ENCODE measurements around the gene FPR3.
A peak's percentile ranks its signal among the peaks of the same experiment; 100 is the strongest.
"Not testable (repeated sequence)": the region's sequence is repeated elsewhere in the genome, so short reads cannot be mapped to it uniquely, and the experiment has no call there.

The FPR3 gene

GRCh38 chr19:51784109-51784785, 10.7 kb upstream of the FPR3 start:
- no peak for DNase-seq (ENCODE audit: low spot score)

DNA sequence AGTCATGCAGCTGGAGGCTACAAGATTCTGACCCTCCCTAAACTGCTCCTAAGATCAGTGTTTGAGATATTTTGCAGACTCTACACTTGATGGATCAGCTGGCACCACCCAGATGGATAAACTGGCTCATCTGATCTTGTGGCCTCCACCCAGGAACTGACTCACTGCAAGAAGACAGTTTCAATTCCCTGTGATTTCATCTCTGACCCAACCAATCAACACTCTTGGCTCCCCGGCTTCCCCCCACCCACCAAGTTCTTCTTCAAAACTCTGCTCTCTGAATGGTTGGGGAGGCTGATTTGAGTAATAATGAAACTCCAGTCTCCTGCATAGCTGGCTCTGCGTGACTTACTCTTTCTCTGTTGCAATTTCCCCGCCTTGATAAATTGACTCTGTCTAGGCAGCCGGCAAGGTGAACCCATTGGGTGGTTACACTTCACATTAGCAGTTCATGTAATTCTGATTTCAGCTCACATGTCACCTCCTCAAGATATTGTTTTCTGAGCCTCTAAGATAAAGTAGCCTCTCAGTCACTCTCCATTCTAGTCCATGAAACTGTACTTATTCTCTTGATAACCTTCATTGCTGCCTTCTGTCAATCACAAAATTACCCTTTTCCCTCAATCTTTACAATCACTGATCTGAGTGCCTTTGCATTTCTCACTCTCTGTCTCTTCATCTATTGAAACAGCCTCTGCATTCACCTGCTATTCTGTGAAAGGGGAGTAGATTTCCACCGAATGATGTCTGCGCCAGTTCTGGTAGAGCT, 9.9 kb upstream of the FPR3 start:
- DNase-seq (ENCODE audit: low spot score), result no peak

DNA sequence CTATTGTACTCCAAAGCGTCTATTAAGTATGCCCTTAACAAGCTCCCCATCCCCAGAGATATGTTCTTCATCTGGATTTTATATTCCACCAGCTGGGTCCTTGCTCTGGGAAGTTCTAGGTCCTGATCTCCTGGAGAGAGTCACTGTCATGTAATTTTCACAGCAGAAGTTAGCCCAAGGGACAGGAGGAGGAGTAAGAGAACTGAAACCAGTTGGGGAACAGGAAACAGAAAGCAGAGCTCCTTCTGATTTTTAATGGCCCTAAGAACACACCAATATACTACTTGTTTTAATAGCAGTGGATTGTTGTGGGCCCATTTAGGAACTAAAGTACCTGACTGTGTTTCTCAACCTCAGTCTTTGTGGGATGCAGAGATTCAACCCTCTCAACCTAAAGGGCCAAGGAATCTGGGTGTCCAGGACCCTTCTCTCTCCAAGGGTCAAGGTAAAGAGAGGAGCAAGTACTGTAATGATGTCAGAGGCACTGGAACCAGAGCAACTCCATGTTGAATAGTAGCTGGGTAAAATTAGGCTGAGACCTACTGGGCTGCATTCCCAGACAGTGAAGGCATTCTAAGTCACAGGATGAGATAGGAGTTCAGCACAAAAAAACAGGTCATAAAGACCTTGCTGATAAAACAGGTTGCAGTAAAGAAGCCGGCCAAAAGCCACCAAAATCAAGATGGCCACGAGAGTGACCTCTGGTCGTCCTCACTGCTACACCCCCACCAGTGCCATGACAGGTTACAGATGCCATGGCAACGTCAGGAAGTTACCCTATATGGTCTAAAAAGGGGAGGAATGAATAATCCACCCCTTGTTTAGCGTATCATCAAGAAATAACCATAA, 8.1 kb upstream of the FPR3 start:
- DNase-seq (ENCODE audit: low spot score), result no peak

DNA sequence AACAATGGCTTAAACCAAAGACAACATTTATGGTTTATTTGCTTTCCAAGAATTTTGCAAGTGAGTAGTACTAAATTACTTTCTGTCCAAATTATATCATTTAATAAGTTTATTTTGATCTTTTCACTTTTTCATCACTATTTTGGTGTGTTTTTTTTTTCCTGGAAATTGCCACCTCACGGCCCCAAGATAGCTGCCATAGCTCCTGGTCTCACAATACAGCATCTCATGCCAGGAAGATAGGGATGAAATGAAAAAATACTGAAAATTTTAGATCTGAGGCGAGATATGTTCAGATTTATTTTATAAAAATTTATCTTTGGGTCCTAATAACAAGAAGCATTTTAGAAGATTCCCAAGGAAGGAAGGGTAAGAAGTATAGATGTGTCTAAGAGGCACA, 6.9 kb upstream of the FPR3 start:
- DNase-seq (ENCODE audit: low spot score), result no peak

DNA sequence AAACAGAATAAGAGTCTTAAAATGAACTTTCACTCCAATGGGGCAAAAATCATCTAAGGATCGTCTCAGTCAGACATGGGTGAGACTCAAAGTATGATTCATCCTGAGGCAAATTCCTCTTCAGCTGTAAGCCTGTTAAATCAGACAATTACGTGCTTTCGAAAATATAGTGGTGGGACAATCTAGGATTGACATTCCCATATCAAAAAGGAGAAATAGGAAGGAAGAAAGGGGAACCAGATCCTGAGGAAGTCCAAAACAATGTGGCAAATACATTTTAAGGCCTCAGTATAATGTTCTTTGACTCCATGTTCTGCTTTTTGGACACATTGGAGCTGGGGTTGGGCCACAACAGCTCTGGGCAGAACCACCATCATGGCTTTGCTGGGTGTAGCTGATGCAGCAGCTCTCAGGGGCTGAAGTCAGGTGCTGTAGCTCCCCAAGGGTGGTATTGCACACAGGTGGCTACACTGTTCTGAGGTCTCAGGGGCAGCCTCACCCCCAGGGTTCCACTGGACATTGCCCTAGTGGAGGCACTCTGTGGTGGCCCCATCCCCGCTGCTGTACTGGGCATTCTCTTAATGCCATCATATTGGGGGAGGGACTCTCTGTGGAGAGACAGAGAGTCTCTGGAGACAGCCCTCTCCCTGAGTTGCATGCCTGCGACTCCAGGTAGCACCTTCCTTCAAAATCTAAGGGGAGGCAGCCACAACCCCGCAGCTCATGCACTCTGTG, 5.7 kb upstream of the FPR3 start:
- DNase-seq (ENCODE audit: low spot score), result no peak

- no peak for DNase-seq (ENCODE audit: low spot score)
These were observed 2.0 kb upstream of the FPR3 start for GRCh38 chr19:51792932-51793331.

DNA sequence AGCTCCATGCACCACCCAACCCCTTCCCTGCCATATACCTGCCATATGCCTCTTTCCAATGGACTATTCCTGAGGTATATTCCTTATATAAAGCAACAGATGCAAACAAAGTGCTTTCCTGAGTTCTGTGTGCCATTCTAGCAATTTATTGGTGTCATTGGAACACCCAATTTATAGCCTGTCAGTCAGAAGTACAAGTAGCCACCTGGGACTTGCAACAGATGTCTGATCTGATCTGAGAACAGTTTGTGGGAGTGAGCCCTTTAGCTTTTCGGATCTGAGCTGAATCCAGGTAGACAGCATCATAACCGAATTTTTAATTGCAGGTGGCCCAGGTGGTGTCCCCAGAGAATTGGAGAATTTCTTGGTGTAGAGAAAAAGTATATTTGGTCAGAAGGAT, 963 bp upstream of the FPR3 start:
- DNase-seq (ENCODE audit: low spot score), result no peak

DNA sequence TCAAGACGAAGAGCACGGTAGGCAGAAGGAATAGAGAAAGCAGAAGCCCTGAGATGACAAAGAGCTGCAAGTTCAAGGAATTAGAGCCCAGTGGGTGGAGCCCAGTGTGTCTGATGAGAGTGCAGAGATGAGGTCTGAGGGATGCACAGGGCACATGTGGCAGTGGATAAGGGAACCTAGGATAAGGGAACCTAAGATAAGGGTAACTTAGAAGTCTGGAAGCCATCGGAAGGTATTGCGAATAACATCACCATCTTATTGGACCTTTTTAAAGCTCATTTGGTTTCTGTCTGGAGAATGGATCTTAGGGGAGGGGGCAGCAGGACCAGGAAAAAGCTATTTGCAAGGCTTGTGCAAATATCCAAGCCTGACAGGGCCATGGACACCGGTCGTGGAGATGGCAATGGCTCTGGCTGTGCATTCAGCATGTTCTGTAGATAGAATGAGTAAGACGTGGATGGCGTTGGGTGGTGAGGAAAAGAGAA, 1.3 kb downstream of the FPR3 start:
- DNase-seq (ENCODE audit: low spot score), result no peak

GRCh38 chr19:51797480-51797879, 2.5 kb downstream of the FPR3 start:
- DNase-seq (ENCODE audit: low spot score), result no peak

GRCh38 chr19:51798062-51798461, 3.1 kb downstream of the FPR3 start:
- no peak for DNase-seq (ENCODE audit: low spot score)

DNA sequence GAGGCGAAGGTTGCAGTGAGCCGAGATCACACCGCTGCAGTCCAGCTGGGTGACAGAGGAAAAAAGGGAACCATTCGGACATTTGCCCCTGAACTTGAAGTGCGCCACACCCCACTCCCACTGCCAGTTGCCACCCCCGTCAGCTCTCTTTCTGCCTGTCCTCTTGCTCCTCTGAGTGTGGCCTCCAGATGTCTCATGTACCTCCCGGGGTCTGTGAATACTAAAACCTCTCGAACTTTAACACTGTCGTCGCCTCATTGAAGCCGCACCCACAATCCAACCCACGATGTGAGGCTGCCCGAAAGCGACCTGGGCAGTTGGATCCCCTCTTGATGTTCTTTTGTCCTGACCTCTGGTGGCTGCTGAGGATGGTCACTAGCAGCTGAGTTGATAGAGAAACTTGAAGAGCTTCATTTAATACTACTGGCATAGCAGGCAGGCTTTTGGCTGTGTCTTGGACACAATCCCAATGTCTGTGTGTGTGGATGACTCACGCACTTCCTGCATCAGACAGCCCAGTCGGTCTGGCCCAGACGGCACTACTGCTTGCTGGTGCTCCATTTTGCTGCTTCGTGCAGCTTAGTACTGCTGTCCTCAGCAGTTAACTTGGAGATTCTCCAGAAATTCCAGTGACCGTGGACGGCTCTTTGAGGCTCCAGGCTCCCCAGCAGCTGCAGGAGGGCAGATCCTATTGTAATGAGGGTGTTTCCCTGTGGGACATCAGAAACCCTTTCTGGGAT, 4.2 kb downstream of the FPR3 start:
- peak; percentile 84 for DNase-seq (ENCODE audit: low spot score)

- no peak for DNase-seq (ENCODE audit: low spot score)
These were observed 5.0 kb downstream of the FPR3 start for GRCh38 chr19:51799774-51800472.

DNA sequence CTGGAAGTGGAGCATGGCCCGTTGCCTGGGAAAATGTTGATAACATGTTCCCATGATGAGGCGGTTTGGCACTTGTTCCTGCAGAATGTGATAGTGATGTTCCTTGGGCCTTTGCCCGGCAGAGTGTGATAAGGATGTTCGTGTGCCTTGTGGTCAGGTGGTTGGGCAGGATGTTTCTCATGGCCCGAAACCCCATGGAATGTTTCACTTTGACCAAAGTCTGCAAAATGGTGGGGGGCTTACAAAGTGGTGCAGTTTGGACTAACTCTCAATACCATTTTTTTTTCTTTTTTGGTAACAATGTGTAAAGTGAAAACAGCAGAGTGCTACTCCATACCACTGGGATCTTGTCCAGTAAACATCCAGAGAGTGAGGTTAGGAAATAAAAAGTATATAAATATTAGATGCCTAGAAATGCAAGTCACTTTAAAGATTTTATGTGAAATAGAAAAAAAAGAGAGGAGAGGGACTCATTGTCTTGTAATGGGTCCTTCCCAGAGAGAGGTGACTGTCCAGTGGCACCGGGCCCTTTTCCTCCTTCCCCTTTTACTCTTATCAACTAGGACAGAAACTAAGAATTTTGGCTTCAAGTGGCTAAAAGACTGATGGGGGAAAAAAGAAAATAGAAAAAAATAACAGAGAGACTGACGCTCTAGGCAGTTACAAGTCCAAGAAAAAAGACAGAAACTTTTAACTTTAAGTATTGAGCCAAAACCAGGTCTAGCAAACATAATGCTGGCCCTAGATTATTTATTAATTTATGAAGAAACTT, 5.7 kb downstream of the FPR3 start:
- DNase-seq (ENCODE audit: low spot score), result no peak

GRCh38 chr19:51802775-51803174, 7.8 kb downstream of the FPR3 start:
- no peak for DNase-seq (ENCODE audit: low spot score)

GRCh38 chr19:51803519-51803918, 8.6 kb downstream of the FPR3 start:
- DNase-seq (ENCODE audit: low spot score), result no peak

DNA sequence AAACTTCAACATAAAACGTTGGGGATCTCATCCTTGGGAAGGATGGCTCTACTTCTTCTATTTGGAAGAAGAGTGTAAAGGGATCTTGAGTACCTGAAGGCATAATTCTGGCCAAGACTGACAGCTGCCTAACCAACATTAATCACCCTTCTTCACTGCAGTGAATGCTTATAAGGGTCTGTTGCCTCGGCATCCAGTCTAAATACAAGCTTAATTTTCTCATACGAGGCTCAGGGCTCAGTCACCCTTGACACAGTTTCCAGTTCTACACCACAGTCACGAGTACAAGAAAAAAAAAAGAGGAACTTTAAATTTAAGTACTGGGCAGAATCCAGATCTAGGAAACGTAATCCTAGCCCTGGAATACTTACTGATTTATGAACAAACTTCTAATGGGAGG, 9.0 kb downstream of the FPR3 start:
- no peak for DNase-seq (ENCODE audit: low spot score)

- DNase-seq (ENCODE audit: low spot score), result not testable (repeated sequence)
These were observed 9.8 kb downstream of the FPR3 start for GRCh38 chr19:51804789-51805188.

DNA sequence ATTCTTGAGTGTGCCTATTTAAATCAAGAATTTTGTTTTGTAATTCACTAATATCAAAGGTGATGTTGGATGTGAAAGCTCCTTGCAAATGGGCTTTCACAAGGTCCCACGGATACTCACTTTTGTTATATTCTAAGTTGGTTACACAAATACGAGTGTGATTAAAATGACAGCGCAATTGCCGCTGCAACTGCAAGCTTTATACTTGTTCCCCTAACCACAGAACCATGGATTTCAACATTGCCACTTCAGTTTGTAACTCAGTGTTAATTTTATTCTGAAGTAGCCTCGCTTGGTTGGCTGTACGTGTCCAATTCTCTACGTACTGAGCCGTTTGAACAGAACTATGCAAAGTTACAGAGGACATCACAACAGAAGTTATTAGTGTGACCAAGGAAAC, 10.4 kb downstream of the FPR3 start:
- not testable (repeated sequence) for DNase-seq (ENCODE audit: low spot score)

DNA sequence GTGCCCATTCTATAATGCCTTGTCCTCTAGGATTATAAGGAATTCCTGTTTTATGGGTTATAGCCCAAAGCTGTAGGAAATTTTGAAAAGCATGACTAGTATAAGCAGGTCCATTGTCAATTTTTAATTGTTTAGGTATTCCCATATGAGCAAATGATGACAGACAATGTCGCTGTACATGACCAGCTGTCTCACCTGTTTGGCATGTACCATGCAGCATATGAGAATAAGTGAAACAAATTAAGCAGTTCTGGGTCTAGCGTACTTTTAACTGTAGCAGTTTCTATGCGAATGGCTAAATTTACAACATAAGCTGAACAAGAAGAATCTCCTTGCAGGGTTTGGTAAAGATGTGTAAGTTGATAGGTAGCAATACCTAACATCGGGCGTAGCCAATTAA, 11.6 kb downstream of the FPR3 start:
- not testable (repeated sequence) for DNase-seq (ENCODE audit: low spot score)
